SK-N-SH (cell line): Measurements from ENCODE around the gene FBXO45. TPM values are rescaled to one million over a fixed set of nuclear protein-coding genes. Genes with fewer than 3 reads are reported as not detected.
A peak's percentile ranks its signal among the peaks of the same experiment; 100 is the strongest.
"Not testable (repeated sequence)": the region's sequence is repeated elsewhere in the genome, so short reads cannot be mapped to it uniquely, and the experiment has no call there.

Experiments
- CTCF ChIA-PET: fragments of 300-600, 350-600 bp; formaldehyde crosslinking; extraction: SDS; loops from one replicate; lab custom pipeline; 2021; lab: Yijun Ruan, JAX
- POLR2A ChIA-PET: fragments of 350-600 bp; sonication (Branson Sonifier 250); formaldehyde crosslinking; extraction: SDS; loops from one replicate; lab custom pipeline; 2020; ENCODE audit warnings: antibody characterized with exemption, inconsistent platforms; lab: Yijun Ruan, JAX
- DNase-seq: peaks from one replicate; pipeline ENCODE4 v3.0.0; 2012
- H2AFZ ChIP-seq: fragments of 200-600 bp; sonication (generic); 2 replicates; pipeline ENCODE4 v1.8.1; 2016; ENCODE audit warnings: antibody characterized with exemption, mild to moderate bottlenecking, low read depth
- H3F3A ChIP-seq: fragments of 200-600 bp; sonication (generic); replicated peaks from 2 replicates; pipeline ENCODE3; 2016; ENCODE audit warnings: antibody characterized with exemption, mild to moderate bottlenecking; ENCODE audit not compliant: insufficient read depth
- H3K27ac ChIP-seq, 2 experiments: fragments of 200-500 bp in 1 of 2; fragments of 200-600 bp in 1 of 2; sonication (Bioruptor generic) in 1 of 2; sonication (generic), shearing (Covaris generic) in 1 of 2; 2 replicates each; pipeline versions ENCODE4 v1.5.1 to v1.6.1; 2014 to 2016; ENCODE audit warnings: low read depth in 2 of 2, inconsistent platforms in 1 of 2, low read length in 1 of 2, mild to moderate bottlenecking in 1 of 2, mixed read lengths in 1 of 2
- H3K27me3 ChIP-seq: fragments of 200-600 bp; sonication (generic), shearing (Covaris generic); 2 replicates; pipeline ENCODE4 v1.6.1; 2016; ENCODE audit warnings: mixed run types; ENCODE audit not compliant: insufficient read depth
- H3K36me3 ChIP-seq, 2 experiments: fragments of 200-500 bp in 1 of 2; fragments of 200-600 bp in 1 of 2; sonication (Bioruptor generic) in 1 of 2; sonication (generic) in 1 of 2; replicated peaks in 1 of 2; 2 replicates each; pipeline versions ENCODE3 to v1.5.1; 2014 to 2016; ENCODE audit warnings: low read length in 1 of 2, mild to moderate bottlenecking in 1 of 2; ENCODE audit not compliant: insufficient read depth in 2 of 2, control insufficient read depth in 1 of 2
- H3K4me1 ChIP-seq, 2 experiments: fragments of 200-500 bp in 1 of 2; fragments of 200-600 bp in 1 of 2; sonication (Bioruptor generic) in 1 of 2; sonication (generic), shearing (Covaris generic) in 1 of 2; 2 replicates each; pipeline versions ENCODE4 v1.5.1 to v1.6.1; 2014 to 2016; ENCODE audit warnings: low read depth in 1 of 2, low read length in 1 of 2, mixed run types in 1 of 2; ENCODE audit not compliant: insufficient read depth in 2 of 2, control insufficient read depth in 1 of 2
- H3K4me2 ChIP-seq: fragments of 200-600 bp; sonication (generic), shearing (Covaris generic); 2 replicates; pipeline ENCODE4 v1.6.1; 2017; ENCODE audit warnings: mixed run types
- H3K4me3 ChIP-seq, 2 experiments: fragments of 200-500 bp in 1 of 2; fragments of 200-600 bp in 1 of 2; sonication (Bioruptor generic) in 1 of 2; sonication (generic), shearing (Covaris generic) in 1 of 2; 2 replicates each; pipeline versions ENCODE4 v1.5.1 to v1.8.1; 2014 to 2016; ENCODE audit warnings: low read depth in 2 of 2, inconsistent platforms in 1 of 2, low read length in 1 of 2, mild to moderate bottlenecking in 1 of 2, mixed read lengths in 1 of 2, moderate library complexity in 1 of 2
- H3K79me2 ChIP-seq: fragments of 200-600 bp; sonication (generic); 2 replicates; pipeline ENCODE4 v1.8.1; 2017; ENCODE audit warnings: mild to moderate bottlenecking; ENCODE audit not compliant: insufficient read depth
- H3K9ac ChIP-seq: fragments of 200-600 bp; sonication (generic); 2 replicates; pipeline ENCODE4 v1.6.1; 2017; ENCODE audit warnings: mixed run types
- H3K9me2 ChIP-seq: fragments of 200-600 bp; sonication (generic); 2 replicates; pipeline ENCODE4 v1.6.1; 2017; ENCODE audit warnings: mixed run types
- H3K9me3 ChIP-seq: fragments of 200-600 bp; sonication (generic); 2 replicates; pipeline ENCODE4 v1.6.1; 2017; ENCODE audit warnings: mixed run types, mild to moderate bottlenecking, moderate library complexity
- H4K20me1 ChIP-seq: fragments of 200-600 bp; sonication (generic); 2 replicates; pipeline ENCODE4 v1.6.1; 2017; ENCODE audit warnings: mild to moderate bottlenecking, mixed run types; ENCODE audit not compliant: insufficient read depth
- ELF1 ChIP-seq: IDR thresholded peaks from 2 replicates; pipeline ENCODE4 v1.4.0; 2012
- FOXM1 ChIP-seq: IDR thresholded peaks from 2 replicates; pipeline ENCODE4 v1.4.0; 2012; ENCODE audit warnings: low read depth, mild to moderate bottlenecking
- JUND ChIP-seq: IDR thresholded peaks from 2 replicates; pipeline ENCODE4 v1.4.0; 2012
- NRF1 ChIP-seq: IDR thresholded peaks from 2 replicates; pipeline ENCODE4 v1.6.1; 2012; ENCODE audit warnings: low read depth, mild to moderate bottlenecking, low read length
- RCOR1 ChIP-seq: fragments of 150-350 bp; IDR thresholded peaks from 2 replicates; pipeline ENCODE4 v1.6.1; 2017; ENCODE audit warnings: antibody characterized with exemption, low read length
- RFX5 ChIP-seq: IDR thresholded peaks from 2 replicates; pipeline ENCODE4 v1.6.1; 2012; ENCODE audit warnings: mild to moderate bottlenecking, improper control_type of control experiment, low read length
- TAF1 ChIP-seq: IDR thresholded peaks from 2 replicates; pipeline ENCODE4 v1.6.1; 2012; ENCODE audit warnings: low read depth, mild to moderate bottlenecking, low read length, moderate library complexity, borderline replicate concordance
- TCF12 ChIP-seq: IDR thresholded peaks from 2 replicates; pipeline ENCODE4 v1.4.0; 2012
- WGBS: methylation state at CpG from one replicate; pipeline ENCODE4 v1.1.6; 2017; ENCODE audit warnings: low lambda C conversion rate; 5-methylcytosine and 5-hydroxymethylcytosine counted together
- polyA plus RNA-seq, 3 experiments: library from polyadenylated mRNA; depleted of rRNA; stranded (reverse); fragments of >200 nt; gene quantifications; 2 replicates each; pipeline ENCODE4 v1.2.3, GENCODE V29; 2012
- TF ChIP-seq, protein P1 (sequence below): IDR thresholded peaks from 2 replicates; pipeline ENCODE4 v1.6.1; 2012; ENCODE audit warnings: mild to moderate bottlenecking, low read depth, low read length, moderate library complexity
- TF ChIP-seq, protein P2 (sequence below): IDR thresholded peaks from 2 replicates; pipeline ENCODE4 v1.4.0; 2012; ENCODE audit warnings: low read depth, borderline replicate concordance
- TF ChIP-seq, protein P3 (sequence below): fragments of 150-350 bp; IDR thresholded peaks from 2 replicates; pipeline ENCODE4 v1.6.1; 2016; ENCODE audit warnings: mild to moderate bottlenecking, low read depth, low read length
- TF ChIP-seq, protein P4 (sequence below): fragments of 150-350 bp; IDR thresholded peaks from 2 replicates; pipeline ENCODE4 v1.6.1; 2017; ENCODE audit warnings: antibody characterized with exemption, low read length, low read depth, borderline replicate concordance
- TF ChIP-seq, protein P5 (sequence below): IDR thresholded peaks from 2 replicates; pipeline ENCODE4 v1.4.0; 2012; ENCODE audit warnings: low read depth

Gene FBXO45
- polyA plus RNA-seq, 1 of the 3 experiments (the other 2 are of a cell fraction) = 3.2 TPM

DNA sequence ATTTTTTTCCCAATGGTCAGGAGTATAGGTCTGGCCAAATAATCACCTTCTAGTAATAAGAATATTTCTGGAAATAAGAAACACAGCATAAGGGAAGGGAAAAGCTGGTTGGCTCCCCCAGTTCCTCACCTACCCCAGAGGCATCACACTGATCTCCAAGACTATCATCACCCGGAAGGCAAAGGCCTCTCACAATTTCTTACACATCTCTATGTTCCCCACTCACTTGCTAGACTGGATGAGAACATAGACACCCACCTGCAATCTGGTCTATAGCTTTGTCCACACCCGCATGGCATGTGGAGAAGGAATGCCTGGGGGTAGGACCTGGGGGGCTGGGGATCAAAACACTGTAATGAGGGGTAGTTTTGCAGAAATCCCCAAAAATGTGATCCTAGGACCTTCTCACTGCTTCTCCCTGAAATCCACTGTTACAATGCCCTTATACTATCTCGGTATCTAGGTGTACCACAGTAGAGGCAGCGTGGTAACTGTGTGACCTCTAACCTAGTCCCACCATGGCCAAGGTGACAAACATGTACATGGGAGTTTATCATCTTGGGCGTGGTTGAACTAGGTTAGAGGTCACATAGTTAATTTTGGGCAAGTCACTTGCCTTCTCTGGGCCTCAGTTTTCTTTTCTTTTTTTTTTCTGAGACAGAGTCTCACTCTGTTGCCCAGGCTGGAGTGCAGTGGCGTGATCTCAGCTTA, 41.5 kb downstream of the FBXO45 start (continued):
- TF ChIP-seq TCF12 = no peak
- TF ChIP-seq, protein P1, sequence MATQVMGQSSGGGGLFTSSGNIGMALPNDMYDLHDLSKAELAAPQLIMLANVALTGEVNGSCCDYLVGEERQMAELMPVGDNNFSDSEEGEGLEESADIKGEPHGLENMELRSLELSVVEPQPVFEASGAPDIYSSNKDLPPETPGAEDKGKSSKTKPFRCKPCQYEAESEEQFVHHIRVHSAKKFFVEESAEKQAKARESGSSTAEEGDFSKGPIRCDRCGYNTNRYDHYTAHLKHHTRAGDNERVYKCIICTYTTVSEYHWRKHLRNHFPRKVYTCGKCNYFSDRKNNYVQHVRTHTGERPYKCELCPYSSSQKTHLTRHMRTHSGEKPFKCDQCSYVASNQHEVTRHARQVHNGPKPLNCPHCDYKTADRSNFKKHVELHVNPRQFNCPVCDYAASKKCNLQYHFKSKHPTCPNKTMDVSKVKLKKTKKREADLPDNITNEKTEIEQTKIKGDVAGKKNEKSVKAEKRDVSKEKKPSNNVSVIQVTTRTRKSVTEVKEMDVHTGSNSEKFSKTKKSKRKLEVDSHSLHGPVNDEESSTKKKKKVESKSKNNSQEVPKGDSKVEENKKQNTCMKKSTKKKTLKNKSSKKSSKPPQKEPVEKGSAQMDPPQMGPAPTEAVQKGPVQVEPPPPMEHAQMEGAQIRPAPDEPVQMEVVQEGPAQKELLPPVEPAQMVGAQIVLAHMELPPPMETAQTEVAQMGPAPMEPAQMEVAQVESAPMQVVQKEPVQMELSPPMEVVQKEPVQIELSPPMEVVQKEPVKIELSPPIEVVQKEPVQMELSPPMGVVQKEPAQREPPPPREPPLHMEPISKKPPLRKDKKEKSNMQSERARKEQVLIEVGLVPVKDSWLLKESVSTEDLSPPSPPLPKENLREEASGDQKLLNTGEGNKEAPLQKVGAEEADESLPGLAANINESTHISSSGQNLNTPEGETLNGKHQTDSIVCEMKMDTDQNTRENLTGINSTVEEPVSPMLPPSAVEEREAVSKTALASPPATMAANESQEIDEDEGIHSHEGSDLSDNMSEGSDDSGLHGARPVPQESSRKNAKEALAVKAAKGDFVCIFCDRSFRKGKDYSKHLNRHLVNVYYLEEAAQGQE = no peak
- TF ChIP-seq TAF1 = no peak
- TF ChIP-seq RFX5 = no peak

DNA sequence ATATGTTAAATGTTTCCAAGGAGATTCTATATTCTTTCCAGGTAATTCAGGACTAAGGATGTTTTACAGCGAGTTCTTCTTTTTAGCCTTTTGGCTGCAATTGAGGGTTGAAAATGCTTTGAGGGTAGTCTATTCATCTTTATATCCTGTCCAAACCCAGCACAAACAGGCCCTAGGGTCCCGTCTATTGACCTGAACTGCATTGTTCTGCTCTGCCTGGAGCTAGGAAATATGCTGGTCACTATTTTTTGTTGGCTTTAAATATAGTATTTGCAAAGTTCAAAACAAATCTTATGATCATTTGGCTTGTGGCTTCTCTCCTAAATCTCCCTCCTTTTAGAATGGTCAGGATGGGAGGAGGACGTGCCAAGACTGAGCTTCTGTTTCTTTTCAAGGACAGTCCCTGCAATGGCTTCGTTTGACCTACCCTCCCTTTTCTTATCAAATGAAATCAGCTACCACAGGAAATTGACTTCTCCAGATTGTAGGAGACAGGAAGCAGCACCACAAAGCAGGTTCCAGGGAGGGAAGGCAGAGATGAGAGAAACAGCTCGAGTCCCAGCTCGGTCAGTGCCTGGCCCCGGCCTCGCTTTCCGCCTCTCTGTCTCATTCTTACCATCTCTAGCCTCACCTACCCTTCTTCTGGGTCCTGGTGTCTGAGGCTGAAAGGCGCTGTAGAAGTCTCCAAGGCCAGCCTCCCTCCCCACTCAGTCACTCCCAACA, 43.5 kb downstream of the FBXO45 start:
- POLR2A ChIA-PET = no interaction called here
- Histone ChIP-seq H4K20me1 (no peaks in the 10 kb centered on the region), H3K9me2 (no peaks in the 10 kb centered on the region), H2AFZ (peak overlapping the region; percentile 78), H3K27me3 (no peaks in the 10 kb centered on the region), H3K9me3 (0 out of 2 replicates have a peak, but pooled peaks cover 3% of the 10 kb centered on the region), H3K79me2 (no peaks in the 10 kb centered on the region), H3K4me3 (no peak overlapping the region), H3K4me1 (peaks cover 7 to 9% of the 10 kb centered on the region in 2 experiments; a peak in 2 of 4 replicates), H3K27ac (peak overlapping the region in 1 of 2 experiments; percentile 54; a peak in 2 of 4 replicates), H3K4me2 (peak overlapping the region; percentile 33), H3K9ac (no peak overlapping the region), H3K36me3 (no peaks in the 10 kb centered on the region), H3F3A (no peaks in the 10 kb centered on the region)
- TF ChIP-seq NRF1 = no peak
- TF ChIP-seq, protein P2, sequence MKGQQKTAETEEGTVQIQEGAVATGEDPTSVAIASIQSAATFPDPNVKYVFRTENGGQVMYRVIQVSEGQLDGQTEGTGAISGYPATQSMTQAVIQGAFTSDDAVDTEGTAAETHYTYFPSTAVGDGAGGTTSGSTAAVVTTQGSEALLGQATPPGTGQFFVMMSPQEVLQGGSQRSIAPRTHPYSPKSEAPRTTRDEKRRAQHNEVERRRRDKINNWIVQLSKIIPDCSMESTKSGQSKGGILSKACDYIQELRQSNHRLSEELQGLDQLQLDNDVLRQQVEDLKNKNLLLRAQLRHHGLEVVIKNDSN = no peak
- no peak; the same call in 1 of the 2 replicates for TF ChIP-seq TCF12
- TF ChIP-seq JUND = no peak
- TF ChIP-seq, protein P3, sequence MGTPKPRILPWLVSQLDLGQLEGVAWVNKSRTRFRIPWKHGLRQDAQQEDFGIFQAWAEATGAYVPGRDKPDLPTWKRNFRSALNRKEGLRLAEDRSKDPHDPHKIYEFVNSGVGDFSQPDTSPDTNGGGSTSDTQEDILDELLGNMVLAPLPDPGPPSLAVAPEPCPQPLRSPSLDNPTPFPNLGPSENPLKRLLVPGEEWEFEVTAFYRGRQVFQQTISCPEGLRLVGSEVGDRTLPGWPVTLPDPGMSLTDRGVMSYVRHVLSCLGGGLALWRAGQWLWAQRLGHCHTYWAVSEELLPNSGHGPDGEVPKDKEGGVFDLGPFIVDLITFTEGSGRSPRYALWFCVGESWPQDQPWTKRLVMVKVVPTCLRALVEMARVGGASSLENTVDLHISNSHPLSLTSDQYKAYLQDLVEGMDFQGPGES = no peak
- no peak for TF ChIP-seq RCOR1
- TF ChIP-seq, protein P4, sequence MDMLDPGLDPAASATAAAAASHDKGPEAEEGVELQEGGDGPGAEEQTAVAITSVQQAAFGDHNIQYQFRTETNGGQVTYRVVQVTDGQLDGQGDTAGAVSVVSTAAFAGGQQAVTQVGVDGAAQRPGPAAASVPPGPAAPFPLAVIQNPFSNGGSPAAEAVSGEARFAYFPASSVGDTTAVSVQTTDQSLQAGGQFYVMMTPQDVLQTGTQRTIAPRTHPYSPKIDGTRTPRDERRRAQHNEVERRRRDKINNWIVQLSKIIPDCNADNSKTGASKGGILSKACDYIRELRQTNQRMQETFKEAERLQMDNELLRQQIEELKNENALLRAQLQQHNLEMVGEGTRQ = no peak
- TF ChIP-seq, protein P5, sequence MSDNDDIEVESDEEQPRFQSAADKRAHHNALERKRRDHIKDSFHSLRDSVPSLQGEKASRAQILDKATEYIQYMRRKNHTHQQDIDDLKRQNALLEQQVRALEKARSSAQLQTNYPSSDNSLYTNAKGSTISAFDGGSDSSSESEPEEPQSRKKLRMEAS = no peak
- no peak for TF ChIP-seq FOXM1
- TF ChIP-seq ELF1 = no peak
- 78% methylated on average over 10 of the region's 10 CpGs for WGBS
- CTCF ChIA-PET = interaction anchor here (0.7 to 3.6 kb wide), 3 partner anchors 28 to 122 kb away, joined by 3 to 20 read pairs (median 3); no protein-coding TSS in a partner anchor
- DNase-seq = peak; percentile 48

DNA sequence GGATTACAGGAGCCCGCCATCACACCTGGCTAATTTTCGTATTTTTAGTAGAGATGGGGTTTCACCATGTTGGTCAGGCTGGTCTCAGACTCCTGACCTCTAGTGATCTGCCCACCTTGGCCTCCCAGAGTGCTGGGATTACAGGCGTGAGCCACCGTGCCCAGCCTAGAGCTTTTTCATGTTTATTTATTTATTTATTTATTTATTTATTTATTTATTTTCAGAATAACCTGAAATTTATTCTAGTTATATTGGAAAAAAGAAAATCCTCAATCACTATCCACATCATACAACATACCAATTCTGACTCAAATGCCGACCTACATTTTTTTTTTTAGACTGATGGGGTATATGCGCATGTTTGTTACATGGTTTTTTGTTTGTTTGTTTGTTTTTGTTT, 46.8 kb downstream of the FBXO45 start:
- H3F3A ChIP-seq, H3K9me3 ChIP-seq, H3K4me3 ChIP-seq, H3K27me3 ChIP-seq, H2AFZ ChIP-seq, H3K4me2 ChIP-seq, H3K27ac ChIP-seq, CTCF ChIA-PET, H3K36me3 ChIP-seq, DNase-seq, POLR2A ChIA-PET, H3K4me1 ChIP-seq, H3K79me2 ChIP-seq, H4K20me1 ChIP-seq, H3K9me2 ChIP-seq, H3K9ac ChIP-seq: not testable (repeated sequence)
- 94% methylated on average over 6 of the region's 6 CpGs for WGBS
